A549 (cell line): Measurements from ENCODE around the gene CACNA1F. TPM values are rescaled to one million over a fixed set of nuclear protein-coding genes. Genes with fewer than 3 reads are reported as not detected.

Source experiments
- ATAC-seq, 2 experiments: fragments of 200-7000 bp in 1 of 2; fragments of >200 bp in 1 of 2; cut with Nextera tagmentation in 1 of 2; cut with Tn5 transposase in 1 of 2; 3 replicates each; pipeline versions ENCODE4 v1.8.0 to v1.9.1; 2018 to 2020; ENCODE audit warnings: mild to moderate bottlenecking in 1 of 2, moderate library complexity in 1 of 2
- CTCF ChIA-PET: fragments of 300-600 bp; sonication (Branson Sonifier 250); formaldehyde crosslinking; extraction: SDS; loops from one replicate; lab custom pipeline; 2021; ENCODE audit warnings: antibody characterized with exemption, inconsistent platforms; lab: Yijun Ruan, JAX
- POLR2A ChIA-PET: fragments of 350-600 bp; formaldehyde crosslinking; extraction: SDS; loops from one replicate; lab custom pipeline; 2021; ENCODE audit warnings: antibody characterized with exemption, inconsistent platforms; lab: Yijun Ruan, JAX
- DNase-seq, 2 experiments: peaks; one replicate each; pipeline versions ENCODE4 v3.0.0 to v3.0.0-alpha.2; 2011 to 2016; ENCODE audit warnings: low read depth in 1 of 2, low spot score in 1 of 2
- FAIRE-seq: peaks from 2 replicates; lab custom pipeline; 2011; peaks lifted over from hg19 to GRCh38; lab: Jason Lieb, UNC
- H3K27ac ChIP-seq, 2 experiments: fragments of >200 bp; sonication (Bioruptor Twin); formaldehyde crosslinking; 3 replicates each; pipeline ENCODE4 v1.5.1; 2016 to 2017
- H3K4me1 ChIP-seq: fragments of >200 bp; sonication (Bioruptor Twin); formaldehyde crosslinking; 3 replicates; pipeline ENCODE4 v1.6.1; 2016
- H3K4me2 ChIP-seq: fragments of >200 bp; sonication (Bioruptor Twin); formaldehyde crosslinking; 3 replicates; pipeline ENCODE4 v1.6.1; 2016
- H3K4me3 ChIP-seq: fragments of >200 bp; sonication (Bioruptor Twin); formaldehyde crosslinking; 3 replicates; pipeline ENCODE4 v1.5.1; 2016
- H3K9me3 ChIP-seq: fragments of >200 bp; sonication (Bioruptor Twin); formaldehyde crosslinking; 3 replicates; pipeline ENCODE4 v1.6.1; 2016
- BHLHE40 ChIP-seq: IDR thresholded peaks from 2 replicates; pipeline ENCODE4 v1.6.1; 2012; ENCODE audit warnings: low read depth, low read length, inconsistent platforms
- CBX2 ChIP-seq: fragments of 200-600 bp; sonication (generic); IDR thresholded peaks from 2 replicates; pipeline ENCODE4 v1.6.1; 2016; ENCODE audit warnings: low read depth, mild to moderate bottlenecking, borderline replicate concordance
- CHD2 ChIP-seq: fragments of 150-350 bp; IDR thresholded peaks from 2 replicates; pipeline ENCODE4 v1.6.1; 2014; ENCODE audit warnings: low read length; ENCODE audit not compliant: partially characterized antibody
- EP300 ChIP-seq, 2 experiments: fragments of >200 bp; sonication (Bioruptor Twin); formaldehyde crosslinking; IDR thresholded peaks; 2 replicates in 1 of 2; 3 replicates in 1 of 2; pipeline ENCODE4 v1.6.1; 2016 to 2017
- FOSB ChIP-seq: fragments of 250-450 bp; sonication (Bioruptor Pico); IDR thresholded peaks from 2 replicates; pipeline ENCODE4 v1.5.0; 2020; ENCODE audit warnings: mild to moderate bottlenecking, moderate library complexity
- FOSL2 ChIP-seq, 2 experiments: fragments of 450-650 bp in 1 of 2; fragments of >200 bp in 1 of 2; sonication (Bioruptor Twin) in 1 of 2; formaldehyde crosslinking; IDR thresholded peaks; 2 replicates each; pipeline versions ENCODE4 v1.5.0 to v1.6.1; 2016 to 2020; ENCODE audit warnings: mild to moderate bottlenecking in 1 of 2, moderate library complexity in 1 of 2
- GATA3 ChIP-seq: IDR thresholded peaks from 2 replicates; pipeline ENCODE4 v1.6.1; 2012; ENCODE audit warnings: borderline replicate concordance
- HDAC2 ChIP-seq: fragments of 200-600 bp; sonication (generic); IDR thresholded peaks from 2 replicates; pipeline ENCODE4 v1.6.1; 2016
- HEYL ChIP-seq: fragments of 250-450 bp; sonication (Bioruptor Pico); IDR thresholded peaks from 2 replicates; pipeline ENCODE4 v1.8.0; 2021; ENCODE audit warnings: mild to moderate bottlenecking, moderate library complexity
- HOXA7 ChIP-seq: fragments of 250-450 bp; sonication (Bioruptor Pico); IDR thresholded peaks from 2 replicates; pipeline ENCODE4 v1.5.0; 2020; ENCODE audit warnings: mild to moderate bottlenecking, moderate library complexity
- JUNB ChIP-seq: fragments of >200 bp; sonication (Bioruptor Twin); formaldehyde crosslinking; IDR thresholded peaks from 2 replicates; pipeline ENCODE4 v1.6.1; 2016
- KDM1A ChIP-seq: fragments of 200-600 bp; sonication (generic); IDR thresholded peaks from 2 replicates; pipeline ENCODE4 v1.6.1; 2016; ENCODE audit warnings: low read depth, mild to moderate bottlenecking
- KDM5A ChIP-seq: fragments of 200-600 bp; sonication (generic); IDR thresholded peaks from 2 replicates; pipeline ENCODE4 v1.6.1; 2016; ENCODE audit warnings: antibody characterized with exemption, mild to moderate bottlenecking
- NPAS2 ChIP-seq: fragments of 250-450 bp; sonication (Bioruptor Pico); IDR thresholded peaks from 2 replicates; pipeline ENCODE4 v1.8.0; 2022; ENCODE audit warnings: mild to moderate bottlenecking, moderate library complexity, borderline replicate concordance
- NR3C1 ChIP-seq: fragments of >200 bp; sonication (Bioruptor Twin); formaldehyde crosslinking; IDR thresholded peaks from 3 replicates; pipeline ENCODE4 v1.6.1; 2017
- RAD21 ChIP-seq, 2 experiments: fragments of >200 bp in 1 of 2; sonication (Bioruptor Twin) in 1 of 2; formaldehyde crosslinking in 1 of 2; IDR thresholded peaks in 1 of 2; conservative IDR thresholded peaks in 1 of 2; 2 replicates in 1 of 2; 3 replicates in 1 of 2; pipeline ENCODE4 v1.6.1; 2012 to 2018; ENCODE audit warnings: inconsistent platforms in 1 of 2
- SREBF2 ChIP-seq: fragments of 450-650 bp; IDR thresholded peaks from 2 replicates; pipeline ENCODE4 v1.6.1; 2014; ENCODE audit warnings: mild to moderate bottlenecking, moderate library complexity
- TFCP2L1 ChIP-seq: fragments of 250-450 bp; sonication (Bioruptor Pico); IDR thresholded peaks from 2 replicates; pipeline ENCODE4 v1.5.0; 2021; ENCODE audit warnings: mild to moderate bottlenecking
- ZFP36 ChIP-seq: fragments of 450-650 bp; IDR thresholded peaks from 2 replicates; pipeline ENCODE4 v1.6.1; 2014; ENCODE audit warnings: borderline replicate concordance; ENCODE audit not compliant: partially characterized antibody
- ZSCAN20 ChIP-seq: fragments of 250-450 bp; sonication (Bioruptor Pico); IDR thresholded peaks from 2 replicates; pipeline ENCODE4 v1.8.0; 2022; ENCODE audit warnings: mild to moderate bottlenecking, moderate library complexity
- WGBS: methylation state at CpG from one replicate; pipeline ENCODE4 v1.1.6; 2017; ENCODE audit errors: missing lambda C conversion rate; 5-methylcytosine and 5-hydroxymethylcytosine counted together
- polyA plus RNA-seq, 4 experiments: library from polyadenylated mRNA; depleted of rRNA in 3 of 4; stranded (reverse); fragments of >200 nt; fragmentation: RNase III in 1 of 4; extraction: RNeasy Plus Mini Kit Qiagen cat#74134 plus additional on column Dnase treatment in 1 of 4; gene quantifications; 2 replicates in 3 of 4; 3 replicates in 1 of 4; pipeline ENCODE4 v1.2.3, GENCODE V29; 2011 to 2017
- TF ChIP-seq, protein P1 (sequence below): fragments of 150-350 bp; IDR thresholded peaks from 2 replicates; pipeline ENCODE4 v1.6.1; 2014; ENCODE audit warnings: low read depth, mild to moderate bottlenecking, low read length

The CACNA1F gene
- polyA plus RNA-seq, 2 of the 4 experiments (the other 2 are of a cell fraction) = not detected

DNA sequence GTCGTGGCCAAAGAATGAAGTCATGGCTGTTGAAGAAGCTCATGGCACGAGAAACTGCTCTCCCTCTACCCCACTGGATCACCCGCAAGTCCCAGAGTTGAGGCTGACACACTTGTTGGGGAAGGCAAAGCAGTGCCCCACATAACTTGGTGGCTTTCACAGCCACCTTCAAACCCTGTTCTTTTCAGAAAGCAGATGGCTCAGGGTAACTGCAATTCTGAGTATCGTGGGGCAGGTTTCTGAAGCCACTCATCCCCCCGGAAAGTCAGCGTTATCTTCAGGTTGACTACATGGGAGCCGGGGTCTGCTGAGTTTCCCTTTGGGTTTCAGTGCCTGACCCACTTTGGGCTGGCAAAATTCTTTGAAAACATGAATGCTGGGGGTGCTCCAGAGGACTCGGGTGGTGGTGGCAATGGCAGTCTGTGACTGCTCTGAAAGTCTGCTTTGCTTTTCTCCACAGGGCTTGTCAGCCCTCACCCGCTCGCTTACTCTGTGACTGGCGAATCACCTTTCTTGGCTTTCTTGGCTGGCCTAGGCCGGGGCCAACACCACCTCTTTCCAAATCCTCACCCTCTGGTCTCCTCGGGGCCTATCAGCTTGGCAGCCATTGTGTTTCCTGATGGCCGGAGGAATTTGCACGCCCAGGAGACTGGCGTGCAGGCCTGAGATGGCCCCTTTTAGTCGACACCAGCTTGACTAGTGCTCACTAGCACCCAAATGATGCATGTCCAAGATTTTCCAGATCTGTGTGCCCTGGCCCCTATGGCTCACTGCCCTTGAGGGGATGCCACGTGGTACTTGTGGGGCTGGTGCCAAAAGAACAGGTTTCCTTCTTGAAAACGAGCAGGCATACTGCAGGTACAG, 43.8 kb upstream of the CACNA1F start:
- ATAC-seq (no peak; a peak in 1 of 6 replicates), FAIRE-seq (no peak), DNase-seq (no peak)
- Histone ChIP-seq H3K27ac (no peak overlapping the region), H3K4me1 (peaks cover 9% of the 10 kb centered on the region; the same call in 2 of the 3 replicates), H3K4me2 (no peak overlapping the region), H3K4me3 (no peak overlapping the region), H3K9me3 (no peaks in the 10 kb centered on the region)
- 86% methylated on average over 17 of the region's 19 CpGs for WGBS
- CTCF ChIA-PET = interaction anchor here (1.4 to 1.9 kb wide), 3 partner anchors 15 to 121 kb away, joined by 3 to 5 read pairs (median 5); no protein-coding TSS in a partner anchor
- POLR2A ChIA-PET = interaction anchor here (1.6 kb wide), 1 partner anchor 86 kb away, joined by 6 read pairs; no protein-coding TSS in a partner anchor
- TF ChIP-seq JUNB (no peak), ZSCAN20 (no peak), FOSL2 (IDR thresholded peaks at IDR 0.05) (no peak), FOSL2 (CRISPR knock-in tag; IDR thresholded peaks at IDR 0.05) (no peak), HEYL (CRISPR knock-in tag) (no peak), HDAC2 (no peak), KDM1A (no peak), CHD2 (no peak), RAD21 (conservative IDR thresholded peaks at IDR 0.05 in 1 of 2, IDR thresholded peaks at IDR 0.05 in 1 of 2) (no peak), SREBF2 (no peak)

DNA sequence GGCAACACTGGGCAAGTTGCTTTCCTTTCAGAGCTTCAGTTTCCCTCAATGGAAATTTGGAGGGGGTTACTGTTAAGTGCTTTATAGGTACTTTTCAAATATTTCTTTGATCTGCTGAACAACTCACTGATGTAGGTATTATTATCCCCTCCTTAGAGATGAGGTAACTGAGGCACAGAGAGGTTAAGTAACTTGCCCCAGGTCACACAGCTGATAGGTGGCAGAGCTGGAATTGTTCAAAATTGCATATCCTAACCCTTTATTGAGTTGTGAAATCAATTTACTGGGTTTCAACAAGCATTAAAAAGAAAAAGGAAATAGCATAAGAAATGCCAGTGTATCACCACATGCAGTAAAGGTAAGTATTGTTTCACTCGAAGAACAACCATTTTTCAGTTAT, 43.1 kb upstream of the CACNA1F start:
- DNase-seq = no peak
- no peak for FAIRE-seq
- TF ChIP-seq HOXA7 (no peak), ZFP36 (peak; percentile 17)
- H3K27ac ChIP-seq = no peak overlapping the region
- ATAC-seq = no peak
- 77% methylated on average over 1 of the region's 1 CpG for WGBS
- H3K4me2 ChIP-seq = no peak overlapping the region
- CTCF ChIA-PET = interaction anchor here (1.4 to 1.7 kb wide), 2 partner anchors 16 to 120 kb away, joined by 3 to 5 read pairs; no protein-coding TSS in a partner anchor
- peaks cover 16% of the 10 kb centered on the region; the same call in 2 of the 3 replicates for H3K4me1 ChIP-seq
- POLR2A ChIA-PET = interaction anchor here (1.6 kb wide), 1 partner anchor 85 kb away, joined by 6 read pairs; no protein-coding TSS in a partner anchor
- H3K9me3 ChIP-seq = no peaks in the 10 kb centered on the region
- H3K4me3 ChIP-seq = no peak overlapping the region

DNA sequence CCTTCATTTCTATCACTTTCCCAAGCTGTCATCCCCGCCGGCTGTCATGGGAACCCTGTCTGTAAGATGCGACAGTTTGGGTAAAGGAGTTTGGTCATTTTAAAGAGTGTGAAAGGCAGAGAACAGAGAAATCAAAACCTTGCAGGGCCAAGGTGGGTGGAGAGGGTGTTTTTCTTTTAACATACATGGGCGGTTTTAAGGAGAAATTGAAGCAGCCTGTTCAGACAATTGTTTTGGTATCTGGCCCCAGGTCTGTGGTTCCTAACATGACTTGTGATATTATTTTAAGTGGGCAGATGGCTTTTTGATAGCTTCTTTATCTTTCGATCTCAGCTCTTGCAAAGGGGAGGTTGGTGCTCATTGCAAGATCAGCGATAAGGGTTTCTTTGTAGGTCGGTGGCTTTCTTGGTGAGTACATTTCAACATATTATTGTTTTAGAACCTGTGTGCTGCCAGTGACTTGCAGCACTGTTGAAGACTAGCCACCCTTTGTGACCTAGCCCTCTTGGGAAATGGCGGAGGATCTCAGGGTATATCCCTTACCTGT, 40.1 kb upstream of the CACNA1F start:
- Histone ChIP-seq H3K4me2 (no peak overlapping the region), H3K4me3 (no peak overlapping the region), H3K9me3 (no peaks in the 10 kb centered on the region), H3K27ac (no peak overlapping the region), H3K4me1 (peaks cover 27% of the 10 kb centered on the region; the same call in 2 of the 3 replicates)
- 91% methylated on average over 8 of the region's 8 CpGs for WGBS
- no peak for DNase-seq
- ATAC-seq = no peak
- TF ChIP-seq KDM1A (no peak), EP300 (IDR thresholded peaks at IDR 0.05) (no peak), CHD2 (no peak), RAD21 (conservative IDR thresholded peaks at IDR 0.05 in 1 of 2, IDR thresholded peaks at IDR 0.05 in 1 of 2) (no peak), TFCP2L1 (CRISPR knock-in tag) (no peak), ZSCAN20 (no peak), NPAS2 (CRISPR knock-in tag) (no peak)
- no peak for FAIRE-seq
- ChIA-PET CTCF (no interaction called here), POLR2A (interaction anchor here (0.6 kb wide), 1 partner anchor 398 kb away, joined by 4 read pairs; no protein-coding TSS in a partner anchor)

DNA sequence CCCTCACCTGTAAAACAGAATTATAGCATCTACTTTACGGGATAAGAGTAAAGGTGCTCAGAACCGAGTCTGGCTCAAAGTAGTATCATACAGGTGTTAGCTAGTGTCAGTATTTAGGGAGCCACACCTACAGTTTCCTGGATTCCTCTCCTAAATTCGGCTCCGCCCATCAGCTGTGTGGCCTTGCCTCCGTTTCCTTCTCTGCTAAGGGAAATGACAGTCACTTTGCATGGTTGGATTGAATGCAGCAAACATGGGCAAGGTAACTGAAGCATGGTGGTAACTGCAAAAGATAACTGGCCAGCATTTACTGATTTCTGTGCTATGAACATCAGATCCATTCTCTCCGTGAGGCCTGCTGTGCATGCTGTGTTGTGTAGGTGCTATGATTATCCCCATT, 39.3 kb upstream of the CACNA1F start:
- CTCF ChIA-PET = interaction anchor here (0.6 kb wide), 1 partner anchor 80 kb away, joined by 3 read pairs; no protein-coding TSS in a partner anchor
- H3K4me3 ChIP-seq = no peak overlapping the region
- DNase-seq (no peak), ATAC-seq (no peak), FAIRE-seq (no peak)
- no peak overlapping the region for H3K27ac ChIP-seq
- POLR2A ChIA-PET = interaction anchor here (0.7 to 0.9 kb wide), 2 partner anchors 37 to 82 kb away, joined by 3 to 7 read pairs; partner anchors contain the start of gene CCDC22
- H3K4me2 ChIP-seq = peak overlapping the region; percentile 97; the same call in 2 of the 3 replicates
- TF ChIP-seq NR3C1 (no peak), FOSB (CRISPR knock-in tag) (no peak), CBX2 (no peak), BHLHE40 (no peak), GATA3 (no peak), KDM5A (no peak)
- TF ChIP-seq, protein P1, sequence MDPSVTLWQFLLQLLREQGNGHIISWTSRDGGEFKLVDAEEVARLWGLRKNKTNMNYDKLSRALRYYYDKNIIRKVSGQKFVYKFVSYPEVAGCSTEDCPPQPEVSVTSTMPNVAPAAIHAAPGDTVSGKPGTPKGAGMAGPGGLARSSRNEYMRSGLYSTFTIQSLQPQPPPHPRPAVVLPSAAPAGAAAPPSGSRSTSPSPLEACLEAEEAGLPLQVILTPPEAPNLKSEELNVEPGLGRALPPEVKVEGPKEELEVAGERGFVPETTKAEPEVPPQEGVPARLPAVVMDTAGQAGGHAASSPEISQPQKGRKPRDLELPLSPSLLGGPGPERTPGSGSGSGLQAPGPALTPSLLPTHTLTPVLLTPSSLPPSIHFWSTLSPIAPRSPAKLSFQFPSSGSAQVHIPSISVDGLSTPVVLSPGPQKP = no peak
- peaks cover 29% of the 10 kb centered on the region; the same call in 2 of the 3 replicates for H3K4me1 ChIP-seq
- 82% methylated on average over 6 of the region's 6 CpGs for WGBS
- no peaks in the 10 kb centered on the region for H3K9me3 ChIP-seq
